Measurements from ENCODE around the gene BARHL1. TPM values are rescaled to one million over a fixed set of nuclear protein-coding genes. Genes with fewer than 3 reads are reported as not detected.
A peak's percentile ranks its signal among the peaks of the same experiment; 100 is the strongest.

BARHL1 gene
- total RNA-seq, 1 experiment from 2014 or later, result 0.15 TPM

- Mint-ChIP-seq H3K27me3 (ENCODE audit: low read depth) (no peaks in the 10 kb centered on the region), H3K36me3 (peaks cover 39% of the 10 kb centered on the region), H3K4me1 (peaks cover 16% of the 10 kb centered on the region), H3K4me3 (no peak overlapping the region), H3K27ac (peak overlapping the region; percentile 77; the same call in 1 of the 2 replicates), H3K9me3 (no peaks in the 10 kb centered on the region)
- POLR2A ChIA-PET, result no interaction called here
- TF ChIP-seq CTCF (IDR thresholded peaks at IDR 0.05), result no peak
- TF ChIP-seq HMGXB4 (CRISPR knock-in tag; IDR thresholded peaks at IDR 0.05), result no peak
- TF ChIP-seq ZNF263 (CRISPR knock-in tag; IDR thresholded peaks at IDR 0.05; ENCODE audit: low read depth), result no peak
- TF ChIP-seq RELA (CRISPR knock-in tag; IDR thresholded peaks at IDR 0.05; ENCODE audit: borderline replicate concordance), result no peak
- TF ChIP-seq HMGA2 (CRISPR knock-in tag; IDR thresholded peaks at IDR 0.05), result no peak
- no peak for TF ChIP-seq PRRX2 (CRISPR knock-in tag; IDR thresholded peaks at IDR 0.05)
- no peak for TF ChIP-seq E2F5 (CRISPR knock-in tag; IDR thresholded peaks at IDR 0.05)
- TF ChIP-seq, protein P1, sequence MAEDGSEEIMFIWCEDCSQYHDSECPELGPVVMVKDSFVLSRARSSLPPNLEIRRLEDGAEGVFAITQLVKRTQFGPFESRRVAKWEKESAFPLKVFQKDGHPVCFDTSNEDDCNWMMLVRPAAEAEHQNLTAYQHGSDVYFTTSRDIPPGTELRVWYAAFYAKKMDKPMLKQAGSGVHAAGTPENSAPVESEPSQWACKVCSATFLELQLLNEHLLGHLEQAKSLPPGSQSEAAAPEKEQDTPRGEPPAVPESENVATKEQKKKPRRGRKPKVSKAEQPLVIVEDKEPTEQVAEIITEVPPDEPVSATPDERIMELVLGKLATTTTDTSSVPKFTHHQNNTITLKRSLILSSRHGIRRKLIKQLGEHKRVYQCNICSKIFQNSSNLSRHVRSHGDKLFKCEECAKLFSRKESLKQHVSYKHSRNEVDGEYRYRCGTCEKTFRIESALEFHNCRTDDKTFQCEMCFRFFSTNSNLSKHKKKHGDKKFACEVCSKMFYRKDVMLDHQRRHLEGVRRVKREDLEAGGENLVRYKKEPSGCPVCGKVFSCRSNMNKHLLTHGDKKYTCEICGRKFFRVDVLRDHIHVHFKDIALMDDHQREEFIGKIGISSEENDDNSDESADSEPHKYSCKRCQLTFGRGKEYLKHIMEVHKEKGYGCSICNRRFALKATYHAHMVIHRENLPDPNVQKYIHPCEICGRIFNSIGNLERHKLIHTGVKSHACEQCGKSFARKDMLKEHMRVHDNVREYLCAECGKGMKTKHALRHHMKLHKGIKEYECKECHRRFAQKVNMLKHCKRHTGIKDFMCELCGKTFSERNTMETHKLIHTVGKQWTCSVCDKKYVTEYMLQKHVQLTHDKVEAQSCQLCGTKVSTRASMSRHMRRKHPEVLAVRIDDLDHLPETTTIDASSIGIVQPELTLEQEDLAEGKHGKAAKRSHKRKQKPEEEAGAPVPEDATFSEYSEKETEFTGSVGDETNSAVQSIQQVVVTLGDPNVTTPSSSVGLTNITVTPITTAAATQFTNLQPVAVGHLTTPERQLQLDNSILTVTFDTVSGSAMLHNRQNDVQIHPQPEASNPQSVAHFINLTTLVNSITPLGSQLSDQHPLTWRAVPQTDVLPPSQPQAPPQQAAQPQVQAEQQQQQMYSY (CRISPR knock-in tag; IDR thresholded peaks at IDR 0.05), result no peak
- TF ChIP-seq EMX1 (CRISPR knock-in tag; IDR thresholded peaks at IDR 0.05), result no peak
- no peak for TF ChIP-seq OVOL2 (CRISPR knock-in tag; IDR thresholded peaks at IDR 0.05; ENCODE audit: borderline replicate concordance)
- CTCF ChIA-PET, result no interaction called here
- ATAC-seq, result no peak
- DNase-seq (ENCODE audit: low spot score), result no peak
Observed at GRCh38 chr9:132628746-132629145, 46.3 kb downstream of the BARHL1 start.

- H3K27ac Mint-ChIP-seq, result no peak overlapping the region
- peaks cover 16% of the 10 kb centered on the region for H3K4me1 Mint-ChIP-seq
- no peaks in the 10 kb centered on the region for H3K9me3 Mint-ChIP-seq
- ATAC-seq (no peak), DNase-seq (ENCODE audit: low spot score) (no peak)
- no peaks in the 10 kb centered on the region for H3K27me3 Mint-ChIP-seq (ENCODE audit: low read depth)
- H3K36me3 Mint-ChIP-seq, result peaks cover 37% of the 10 kb centered on the region
- POLR2A ChIA-PET, result no interaction called here
- CTCF ChIA-PET, result no interaction called here
- no peak overlapping the region for H3K4me3 Mint-ChIP-seq
- TF ChIP-seq NFYB (CRISPR knock-in tag; conservative IDR thresholded peaks at IDR 0.05; ENCODE audit: low read depth) (no peak), ZNF232 (CRISPR knock-in tag; IDR thresholded peaks at IDR 0.05) (no peak), MYBL2 (CRISPR knock-in tag; IDR thresholded peaks at IDR 0.05) (no peak), FOXK1 (CRISPR knock-in tag; IDR thresholded peaks at IDR 0.05) (no peak), RELA (CRISPR knock-in tag; IDR thresholded peaks at IDR 0.05; ENCODE audit: borderline replicate concordance) (no peak), KAT7 (CRISPR knock-in tag; IDR thresholded peaks at IDR 0.05; ENCODE audit: borderline replicate concordance) (no peak), ZMAT4 (CRISPR knock-in tag; IDR thresholded peaks at IDR 0.05) (no peak), ZNF425 (CRISPR knock-in tag; conservative IDR thresholded peaks at IDR 0.05) (no peak)
- TF ChIP-seq, protein P2, sequence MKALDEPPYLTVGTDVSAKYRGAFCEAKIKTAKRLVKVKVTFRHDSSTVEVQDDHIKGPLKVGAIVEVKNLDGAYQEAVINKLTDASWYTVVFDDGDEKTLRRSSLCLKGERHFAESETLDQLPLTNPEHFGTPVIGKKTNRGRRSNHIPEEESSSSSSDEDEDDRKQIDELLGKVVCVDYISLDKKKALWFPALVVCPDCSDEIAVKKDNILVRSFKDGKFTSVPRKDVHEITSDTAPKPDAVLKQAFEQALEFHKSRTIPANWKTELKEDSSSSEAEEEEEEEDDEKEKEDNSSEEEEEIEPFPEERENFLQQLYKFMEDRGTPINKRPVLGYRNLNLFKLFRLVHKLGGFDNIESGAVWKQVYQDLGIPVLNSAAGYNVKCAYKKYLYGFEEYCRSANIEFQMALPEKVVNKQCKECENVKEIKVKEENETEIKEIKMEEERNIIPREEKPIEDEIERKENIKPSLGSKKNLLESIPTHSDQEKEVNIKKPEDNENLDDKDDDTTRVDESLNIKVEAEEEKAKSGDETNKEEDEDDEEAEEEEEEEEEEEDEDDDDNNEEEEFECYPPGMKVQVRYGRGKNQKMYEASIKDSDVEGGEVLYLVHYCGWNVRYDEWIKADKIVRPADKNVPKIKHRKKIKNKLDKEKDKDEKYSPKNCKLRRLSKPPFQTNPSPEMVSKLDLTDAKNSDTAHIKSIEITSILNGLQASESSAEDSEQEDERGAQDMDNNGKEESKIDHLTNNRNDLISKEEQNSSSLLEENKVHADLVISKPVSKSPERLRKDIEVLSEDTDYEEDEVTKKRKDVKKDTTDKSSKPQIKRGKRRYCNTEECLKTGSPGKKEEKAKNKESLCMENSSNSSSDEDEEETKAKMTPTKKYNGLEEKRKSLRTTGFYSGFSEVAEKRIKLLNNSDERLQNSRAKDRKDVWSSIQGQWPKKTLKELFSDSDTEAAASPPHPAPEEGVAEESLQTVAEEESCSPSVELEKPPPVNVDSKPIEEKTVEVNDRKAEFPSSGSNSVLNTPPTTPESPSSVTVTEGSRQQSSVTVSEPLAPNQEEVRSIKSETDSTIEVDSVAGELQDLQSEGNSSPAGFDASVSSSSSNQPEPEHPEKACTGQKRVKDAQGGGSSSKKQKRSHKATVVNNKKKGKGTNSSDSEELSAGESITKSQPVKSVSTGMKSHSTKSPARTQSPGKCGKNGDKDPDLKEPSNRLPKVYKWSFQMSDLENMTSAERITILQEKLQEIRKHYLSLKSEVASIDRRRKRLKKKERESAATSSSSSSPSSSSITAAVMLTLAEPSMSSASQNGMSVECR (CRISPR knock-in tag; IDR thresholded peaks at IDR 0.05; ENCODE audit: borderline replicate concordance), result no peak
- TF ChIP-seq, protein P3, sequence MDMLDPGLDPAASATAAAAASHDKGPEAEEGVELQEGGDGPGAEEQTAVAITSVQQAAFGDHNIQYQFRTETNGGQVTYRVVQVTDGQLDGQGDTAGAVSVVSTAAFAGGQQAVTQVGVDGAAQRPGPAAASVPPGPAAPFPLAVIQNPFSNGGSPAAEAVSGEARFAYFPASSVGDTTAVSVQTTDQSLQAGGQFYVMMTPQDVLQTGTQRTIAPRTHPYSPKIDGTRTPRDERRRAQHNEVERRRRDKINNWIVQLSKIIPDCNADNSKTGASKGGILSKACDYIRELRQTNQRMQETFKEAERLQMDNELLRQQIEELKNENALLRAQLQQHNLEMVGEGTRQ (CRISPR knock-in tag; IDR thresholded peaks at IDR 0.05), result no peak
Observed at GRCh38 chr9:132630116-132630515, 47.7 kb downstream of the BARHL1 start.

Data from WTC11 (cell line).